Activated T-cell treated with anti-CD3 and anti-CD28 coated beads for 24 hours (primary cell): Measurements from ENCODE around the gene KLHDC9.
A peak's percentile ranks its signal among the peaks of the same experiment; 100 is the strongest.
"Not testable (repeated sequence)": the region's sequence is repeated elsewhere in the genome, so short reads cannot be mapped to it uniquely, and the experiment has no call there.

Experiments used
- DNase-seq: peaks from one replicate; pipeline ENCODE4 v3.0.0-alpha.2; 2020; ENCODE audit warnings: low read depth

The KLHDC9 gene

DNA sequence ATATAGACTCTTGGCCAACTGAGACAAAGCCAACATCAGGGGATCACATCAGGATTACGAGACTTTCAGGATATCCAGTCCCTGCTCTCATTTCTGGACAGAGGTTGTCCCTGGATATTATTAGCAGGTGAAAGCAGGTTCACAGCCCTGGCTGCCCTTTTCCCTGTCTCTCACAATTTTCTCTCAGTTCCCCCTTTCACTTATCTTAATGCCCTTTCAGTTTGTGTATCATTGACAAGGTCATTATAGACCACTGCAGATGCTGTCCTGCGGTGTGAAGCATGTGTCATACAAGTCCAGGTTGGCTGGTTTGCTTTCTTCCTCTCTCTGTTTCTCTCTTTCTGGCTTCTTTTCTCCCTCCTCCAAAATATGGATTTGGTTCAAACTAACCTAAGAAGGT lies 2.1 kb upstream of the KLHDC9 start:
- DNase-seq, result no peak

DNA sequence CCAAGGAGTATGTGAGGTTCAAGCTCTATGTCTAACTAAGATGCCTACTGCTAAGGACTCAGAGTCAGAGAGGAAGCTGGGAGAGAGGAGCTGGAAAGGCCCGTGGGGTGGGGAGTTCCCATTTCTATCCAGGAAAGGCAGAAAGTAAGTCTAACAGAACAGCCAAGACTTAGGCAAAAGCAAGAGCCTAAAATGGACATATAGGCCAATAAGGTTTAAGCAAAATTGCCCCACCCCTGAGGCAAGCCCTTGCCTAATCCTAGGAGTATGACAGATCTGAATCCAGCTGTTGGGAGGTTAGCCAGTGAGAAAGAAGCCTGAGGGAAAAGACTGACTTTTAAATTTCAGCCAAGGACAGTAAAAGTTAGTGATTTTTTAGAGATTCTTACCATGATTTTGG lies 1.6 kb upstream of the KLHDC9 start:
- no peak for DNase-seq

DNA sequence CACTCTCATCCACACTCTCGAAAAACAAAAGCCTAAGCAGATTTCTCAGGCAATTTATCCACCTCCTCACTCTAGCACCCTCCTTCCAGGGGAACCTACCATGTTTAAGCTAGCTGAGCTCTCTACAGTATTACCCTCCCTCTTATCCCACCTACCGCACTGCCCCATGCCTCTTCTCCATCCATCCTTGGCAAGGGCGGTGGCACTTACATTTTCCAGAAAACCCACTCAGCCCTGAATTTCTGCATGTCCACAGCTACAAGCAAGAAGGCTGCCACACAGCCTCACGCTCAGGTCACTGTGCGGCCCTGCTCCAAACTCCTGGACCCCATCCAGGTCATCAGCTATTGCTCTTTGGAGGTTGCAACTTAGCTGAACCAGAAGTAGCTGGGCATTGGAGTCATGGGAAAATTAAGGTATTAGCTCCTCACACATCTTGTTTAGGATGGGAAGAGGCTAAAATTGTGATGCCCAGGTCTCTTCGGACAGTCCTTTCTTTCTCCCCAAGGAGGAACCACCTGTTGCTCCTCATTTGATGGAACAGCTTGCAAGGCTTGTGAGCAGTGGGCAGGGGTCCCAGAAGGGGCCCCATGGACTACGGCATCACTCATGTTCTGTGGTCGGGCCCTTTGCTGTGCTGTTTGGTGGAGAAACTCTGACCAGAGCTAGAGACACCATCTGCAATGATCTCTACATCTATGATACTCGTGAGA lies 1.1 kb downstream of the KLHDC9 start:
- no peak for DNase-seq

DNA sequence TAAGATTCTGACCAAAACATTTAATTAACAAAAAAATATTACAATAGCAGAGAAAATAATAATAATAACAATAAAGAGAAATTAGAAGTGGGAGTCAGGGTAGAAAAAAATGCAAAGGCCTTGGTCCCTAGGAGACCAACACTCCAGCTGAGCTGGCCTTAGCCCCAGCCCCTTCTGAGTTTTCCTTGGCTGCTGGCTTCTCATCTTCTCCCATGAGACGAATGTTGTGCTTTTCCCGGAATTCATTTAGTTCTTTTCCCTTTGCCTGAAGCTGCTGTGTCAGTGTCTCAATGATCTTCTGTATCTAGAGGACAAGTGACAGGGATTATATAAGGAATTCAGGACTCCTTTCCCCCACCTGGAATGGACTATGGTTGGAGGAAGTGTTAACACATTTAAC lies 2.4 kb downstream of the KLHDC9 start:
- DNase-seq, result no peak

DNA sequence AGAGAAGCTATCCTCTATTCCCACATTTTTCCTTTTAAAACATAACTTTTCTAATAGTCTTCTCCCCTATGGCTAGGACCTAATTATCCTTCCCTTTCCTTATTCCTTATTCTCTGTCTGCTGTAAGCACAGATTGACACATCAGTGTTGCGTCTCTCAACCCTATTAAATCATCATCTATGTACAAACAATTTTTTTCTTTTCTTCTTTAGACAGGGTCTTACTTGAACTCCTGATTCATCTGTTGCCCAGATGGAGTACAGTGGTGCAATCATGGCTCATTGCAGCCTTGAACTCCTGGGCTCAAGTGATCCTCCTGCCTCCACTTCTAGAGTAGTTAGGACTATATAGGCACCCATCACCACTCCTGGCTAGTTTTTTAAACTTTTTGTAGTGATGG lies 8.3 kb downstream of the KLHDC9 start:
- DNase-seq, result no peak

DNA sequence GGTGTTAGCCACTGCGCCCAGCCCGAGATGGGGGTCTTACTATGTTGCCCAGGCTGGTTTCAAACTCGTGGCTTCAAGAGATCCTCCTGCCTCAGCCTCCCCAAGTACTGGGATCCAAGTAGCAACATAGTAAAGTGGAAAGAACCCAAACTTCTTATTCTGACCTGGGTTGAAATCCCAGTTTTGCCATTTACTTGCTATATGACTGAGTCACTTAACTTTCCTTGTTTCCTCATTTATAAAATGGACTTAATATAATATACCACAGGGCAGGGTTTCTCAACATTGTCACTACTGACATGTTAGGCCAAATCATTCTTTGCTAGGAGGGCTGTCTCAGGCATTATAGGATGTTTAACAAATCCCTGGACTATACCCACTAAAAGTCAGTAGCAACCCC lies 13.0 kb downstream of the KLHDC9 start:
- DNase-seq, result no peak

DNA sequence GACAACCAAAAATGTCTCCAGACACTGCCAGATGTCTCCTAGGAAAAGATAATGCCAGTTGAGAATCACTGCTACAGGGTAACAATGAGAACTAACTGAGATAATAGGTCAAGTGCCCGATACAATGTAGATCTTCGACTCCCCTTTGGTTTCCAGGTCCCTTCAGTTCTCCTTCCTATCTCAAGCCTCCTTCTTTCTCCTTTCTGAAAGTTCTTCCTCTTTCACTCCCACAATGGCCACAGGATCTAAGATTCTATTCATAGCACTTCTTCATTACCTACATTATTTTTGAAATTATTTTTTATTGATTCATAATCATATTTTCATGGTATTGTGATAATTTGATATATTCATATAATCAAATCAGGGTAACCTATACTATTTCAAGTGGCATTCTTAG lies 13.4 kb downstream of the KLHDC9 start:
- no peak for DNase-seq

DNA sequence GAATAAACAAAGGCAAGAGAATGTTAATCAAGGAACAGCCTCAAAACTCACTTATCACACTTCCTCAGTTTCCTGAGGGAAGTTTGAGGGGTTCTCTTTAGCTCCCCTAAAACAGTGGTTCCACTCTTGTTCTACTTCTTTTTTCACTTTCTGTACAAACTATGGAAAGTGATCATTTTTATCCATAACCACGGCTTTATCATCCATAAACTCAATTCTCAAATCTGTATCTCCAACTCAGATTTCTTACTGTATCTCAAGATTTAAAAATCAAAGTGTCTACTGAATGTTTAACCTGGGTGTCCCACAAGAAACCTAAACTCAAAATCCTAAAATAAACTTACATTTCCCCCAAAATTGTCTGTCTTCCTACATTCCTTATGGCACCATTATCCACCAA lies 15.8 kb downstream of the KLHDC9 start:
- no peak for DNase-seq

DNA sequence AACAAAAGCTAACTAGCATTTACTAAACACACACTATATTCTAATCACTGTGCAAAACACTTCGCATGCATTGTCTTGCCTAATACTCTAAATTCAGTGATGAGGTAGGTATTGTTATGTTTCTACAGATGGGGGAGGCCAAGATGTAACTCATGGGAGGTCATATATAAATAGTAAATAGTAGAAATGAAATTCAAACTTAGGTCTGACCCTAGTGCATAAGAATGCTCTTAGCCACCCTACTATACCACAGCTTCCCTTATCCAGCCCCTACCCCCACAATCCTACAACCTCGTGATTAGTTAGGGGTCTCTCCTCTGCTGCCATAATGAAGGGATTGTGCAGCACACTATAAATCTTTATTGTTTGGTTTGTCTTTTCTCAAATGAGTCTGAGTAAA lies 16.4 kb downstream of the KLHDC9 start:
- DNase-seq, result no peak

DNA sequence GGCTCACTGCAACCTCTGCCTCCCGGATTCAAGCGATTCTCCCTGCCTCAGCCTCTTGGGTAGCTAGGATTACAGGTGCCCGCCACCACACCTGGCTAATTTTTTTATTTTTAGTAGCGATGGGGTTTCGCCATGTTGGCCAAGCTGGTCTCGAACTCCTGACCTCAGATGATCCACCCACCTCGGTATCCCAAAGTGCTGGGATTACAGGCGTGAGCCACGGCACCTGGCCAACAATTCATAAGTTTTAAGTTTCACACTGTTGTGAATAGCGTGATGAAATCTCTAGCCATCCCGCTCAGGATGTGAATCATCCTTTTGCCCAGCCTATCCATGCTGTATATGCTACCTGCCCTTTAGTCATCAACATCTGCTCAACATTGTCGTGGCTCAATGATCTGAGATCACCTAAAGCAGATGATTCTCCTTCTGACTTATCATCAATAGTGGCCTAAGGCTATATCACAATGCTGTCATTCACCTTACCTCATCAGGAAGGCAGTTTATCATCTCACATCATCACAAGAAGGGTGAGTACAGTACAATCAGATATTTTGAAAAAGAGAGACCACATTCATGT lies 17.1 kb downstream of the KLHDC9 start:
- no peak for DNase-seq

DNA sequence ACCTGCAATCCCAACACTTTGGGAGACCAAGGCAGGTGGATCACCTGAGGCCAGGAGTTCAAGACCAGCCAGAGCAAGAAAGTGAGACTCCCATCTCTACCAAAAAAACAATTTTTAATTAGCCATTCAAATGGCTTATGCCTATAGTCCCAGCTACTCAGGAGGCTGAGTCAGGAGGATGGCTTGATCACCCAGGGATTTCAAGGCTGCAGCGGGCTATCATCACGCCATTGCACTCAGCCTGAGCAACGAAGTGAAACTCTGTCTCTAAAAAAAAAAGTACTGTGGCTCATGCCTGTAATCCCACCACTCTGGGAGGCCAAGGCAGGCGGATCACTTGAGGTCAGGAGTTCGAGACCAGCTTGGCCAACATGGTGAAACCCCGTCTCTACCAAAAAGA lies 17.8 kb downstream of the KLHDC9 start:
- DNase-seq, result not testable (repeated sequence)

DNA sequence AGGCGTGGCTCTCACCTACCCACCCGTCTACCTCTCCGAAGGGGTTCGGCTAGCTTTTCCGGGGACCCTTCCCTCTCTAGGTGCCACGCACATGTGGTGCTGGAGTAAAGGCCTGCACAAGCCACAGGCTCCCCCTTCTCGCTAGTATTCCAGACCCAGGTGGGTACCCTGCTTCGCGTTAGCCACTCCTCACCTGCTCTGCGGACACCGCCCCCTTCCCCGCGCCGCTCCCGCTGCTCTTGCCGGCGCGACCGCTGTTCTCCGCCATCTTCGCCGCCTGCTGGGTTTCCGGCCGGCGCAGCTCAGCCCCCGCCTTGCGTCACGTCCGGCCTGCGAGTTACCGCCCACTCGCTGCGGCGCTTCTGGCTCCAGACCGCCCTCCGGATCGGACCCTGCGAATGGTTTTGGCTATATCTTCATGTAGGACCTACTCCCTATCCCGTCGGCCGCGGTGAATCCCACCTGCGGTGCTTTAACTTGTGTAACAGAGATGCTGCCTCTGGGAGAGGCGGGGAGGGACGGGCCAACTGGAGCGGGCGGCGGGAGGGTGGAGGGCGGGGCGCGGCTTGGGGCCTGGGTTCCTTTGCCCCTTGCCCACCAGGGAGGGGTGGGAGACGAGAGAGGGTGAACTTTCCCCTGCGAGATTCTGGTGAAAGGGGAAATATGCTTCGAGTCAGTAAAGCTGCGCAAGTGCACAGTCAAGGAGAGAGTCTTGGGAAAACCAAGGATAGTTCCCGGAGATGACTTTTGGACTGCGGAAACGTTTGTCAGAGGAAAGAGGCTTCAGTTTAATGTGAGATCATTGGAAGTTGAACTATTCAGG lies 19.8 kb downstream of the KLHDC9 start, which contains the start of the genes NIT1 and PFDN2:
Gene NIT1, plus strand, starts transcription at position 347 of the 823 bp plus-strand sequence. Its CDS starts 72 bp downstream, at position 419.
Gene PFDN2, minus strand, starts transcription at position 279 of the 823 bp plus-strand sequence. Its CDS starts 11 bp downstream, at position 268.
- DNase-seq, result peak; percentile 75

DNA sequence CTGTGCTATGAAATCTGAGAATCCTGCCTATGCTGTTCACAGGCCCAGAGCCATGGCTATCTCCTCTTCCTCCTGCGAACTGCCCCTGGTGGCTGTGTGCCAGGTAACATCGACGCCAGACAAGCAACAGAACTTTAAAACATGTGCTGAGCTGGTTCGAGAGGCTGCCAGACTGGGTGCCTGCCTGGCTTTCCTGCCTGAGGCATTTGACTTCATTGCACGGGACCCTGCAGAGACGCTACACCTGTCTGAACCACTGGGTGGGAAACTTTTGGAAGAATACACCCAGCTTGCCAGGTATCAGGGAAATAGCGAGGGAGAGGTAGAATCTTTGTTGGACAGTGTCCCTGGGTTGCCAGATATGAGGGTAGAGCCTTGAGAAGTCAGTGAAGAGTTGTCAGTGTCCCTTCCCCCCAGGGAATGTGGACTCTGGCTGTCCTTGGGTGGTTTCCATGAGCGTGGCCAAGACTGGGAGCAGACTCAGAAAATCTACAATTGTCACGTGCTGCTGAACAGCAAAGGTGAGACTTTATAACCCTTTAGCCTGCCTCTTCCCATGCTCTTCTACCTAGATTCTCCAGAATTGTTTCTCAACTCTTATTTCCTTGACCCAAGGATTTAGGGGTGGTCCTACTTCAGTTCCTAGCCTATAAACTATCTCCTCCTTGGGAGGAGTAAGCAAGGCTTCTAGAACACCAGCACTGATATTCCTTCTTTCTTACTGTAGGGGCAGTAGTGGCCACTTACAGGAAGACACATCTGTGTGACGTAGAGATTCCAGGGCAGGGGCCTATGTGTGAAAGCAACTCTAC lies 21.1 kb downstream of the KLHDC9 start:
- peak; percentile 60 for DNase-seq

DNA sequence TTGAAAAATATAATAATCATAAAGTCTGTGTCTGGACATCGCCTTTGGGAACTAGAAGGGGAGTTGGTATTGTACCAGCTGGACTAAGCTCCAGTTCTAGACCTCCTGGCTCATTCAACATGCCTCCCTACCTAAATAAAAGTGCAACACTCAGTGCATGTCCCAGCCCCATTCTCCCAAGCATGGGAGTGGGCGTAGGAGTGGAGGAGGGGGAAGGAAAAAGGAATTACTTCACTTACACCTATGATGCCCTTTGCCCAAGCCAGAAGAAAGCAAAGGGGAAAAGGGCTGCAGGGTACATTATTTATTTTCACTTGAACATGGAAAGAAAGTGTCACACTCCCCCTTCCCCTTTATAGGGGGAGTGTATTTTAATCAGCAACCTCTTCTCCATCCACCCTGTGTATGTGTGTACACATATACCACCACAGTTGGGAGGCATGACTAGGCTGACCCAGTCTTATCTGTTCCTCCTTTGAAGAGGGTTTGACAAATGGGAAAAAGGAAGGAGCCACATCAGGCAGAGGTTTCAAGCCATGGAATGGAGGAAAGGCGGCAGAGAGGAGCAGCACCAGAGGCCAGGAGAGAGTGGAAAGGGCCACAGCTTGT lies 23.0 kb downstream of the KLHDC9 start:
- DNase-seq, result no peak

DNA sequence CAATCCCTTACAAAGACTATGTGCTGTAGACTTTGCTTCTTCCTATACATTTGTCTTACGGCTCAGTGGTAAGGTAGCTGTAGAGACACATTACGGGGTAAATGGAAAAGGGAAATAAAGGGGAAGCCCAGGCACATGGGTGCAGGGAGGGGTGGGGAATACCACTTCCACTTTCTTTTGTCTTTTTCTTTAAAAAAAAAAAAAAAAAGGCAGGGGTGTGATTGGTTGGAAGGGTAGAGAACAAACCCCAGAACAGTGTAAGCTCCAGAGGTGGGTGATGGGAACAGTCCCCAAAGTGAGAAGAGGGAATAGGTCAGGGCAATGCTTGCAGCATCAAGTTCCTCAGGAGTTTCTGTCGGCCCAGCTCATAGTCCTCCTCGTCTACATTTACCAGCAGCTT lies 23.7 kb downstream of the KLHDC9 start:
- no peak for DNase-seq

DNA sequence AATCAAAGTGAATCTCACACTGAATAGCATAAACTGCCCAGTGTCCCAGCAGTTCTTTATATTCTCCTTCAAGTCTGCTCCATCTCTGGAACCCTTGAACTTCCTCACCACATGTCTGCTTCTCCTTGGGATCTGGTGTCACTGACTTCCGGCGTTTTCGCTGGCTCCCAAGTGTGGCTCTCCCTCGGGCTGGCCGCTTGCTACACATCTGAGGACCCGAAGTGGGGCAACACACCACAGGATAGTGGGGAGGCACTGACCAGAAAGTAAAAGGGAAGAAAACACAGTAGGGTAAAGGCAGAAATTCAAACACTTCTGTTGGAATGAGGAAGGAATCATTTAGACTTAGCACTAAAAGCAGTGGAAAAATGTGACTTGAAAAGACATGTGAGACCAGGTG lies 24.8 kb downstream of the KLHDC9 start:
- no peak for DNase-seq

DNA sequence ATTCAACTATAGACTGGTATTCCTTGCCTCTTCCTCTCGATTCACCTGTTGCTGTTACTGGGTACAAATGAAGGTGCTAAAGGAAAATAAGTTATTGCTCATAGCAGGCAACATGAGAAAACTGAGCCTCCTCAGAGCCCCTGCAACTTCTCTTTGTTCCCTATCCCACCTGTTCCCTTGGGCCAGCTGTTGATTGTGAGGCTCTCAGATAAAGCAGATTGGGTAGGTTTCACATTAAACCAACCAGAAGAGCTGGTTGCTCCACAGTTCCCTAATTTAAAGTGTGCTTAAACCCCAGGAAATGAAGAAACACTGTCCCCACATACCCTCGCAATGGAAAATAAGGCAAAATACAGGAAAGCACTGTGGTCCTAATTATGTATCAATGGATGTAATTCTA lies 29.5 kb downstream of the KLHDC9 start:
- no peak for DNase-seq

DNA sequence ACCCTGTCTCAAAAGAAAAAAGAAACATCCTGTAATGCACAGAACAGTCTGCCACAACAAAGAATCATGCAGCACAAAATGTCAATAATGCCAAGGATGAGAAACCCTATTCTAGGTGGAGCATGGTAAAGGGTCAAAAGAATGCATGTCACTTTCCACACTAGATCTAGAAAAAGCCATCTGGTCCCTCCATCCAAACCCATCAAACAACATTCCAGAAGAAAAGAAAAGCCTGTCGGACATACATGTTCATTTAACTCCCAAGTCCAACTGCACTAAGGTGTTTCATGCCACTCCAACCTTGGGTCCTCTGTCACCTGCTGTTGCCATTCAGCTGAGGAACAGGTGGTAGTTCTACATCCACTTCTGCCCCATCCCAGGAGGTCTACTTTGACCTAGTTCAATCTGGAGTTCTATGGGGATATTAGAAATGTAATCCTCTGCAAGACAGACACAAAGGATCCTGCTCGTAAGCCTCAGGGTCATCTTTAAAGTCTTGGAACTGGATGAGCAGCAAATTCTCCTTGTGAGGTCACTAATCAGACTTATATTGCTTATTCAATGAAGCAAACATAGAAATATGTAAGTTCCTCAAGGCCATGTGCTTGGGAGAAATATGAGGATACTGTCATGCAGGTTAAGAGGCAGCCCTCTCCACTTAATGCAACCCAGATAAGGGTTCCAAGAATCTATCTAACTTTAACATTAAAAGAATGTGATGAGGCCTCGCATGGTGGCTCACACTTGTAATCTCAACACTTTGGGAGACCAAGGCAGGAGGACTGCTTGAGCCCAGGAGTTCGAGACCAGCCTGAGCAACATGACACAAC lies 30.6 kb downstream of the KLHDC9 start:
- DNase-seq, result no peak

DNA sequence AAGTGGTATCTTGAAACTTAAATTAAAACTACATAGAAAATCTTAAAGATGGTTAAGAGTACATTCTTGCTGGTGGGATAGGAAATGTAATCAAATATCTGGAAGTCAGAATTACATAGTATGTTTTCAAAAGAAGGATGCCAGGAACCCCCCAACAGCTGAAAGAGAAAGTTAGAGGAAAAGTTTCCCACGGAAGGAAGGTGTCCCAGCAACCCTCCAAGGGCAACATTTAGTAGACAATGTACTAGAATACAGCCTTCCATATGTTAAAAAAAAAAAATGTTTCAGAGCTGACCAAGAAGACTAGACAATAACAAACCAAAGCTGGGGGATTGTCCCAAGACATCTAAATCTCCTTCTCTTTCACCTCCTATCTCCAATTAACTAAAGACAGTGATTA lies 32.1 kb downstream of the KLHDC9 start:
- no peak for DNase-seq

DNA sequence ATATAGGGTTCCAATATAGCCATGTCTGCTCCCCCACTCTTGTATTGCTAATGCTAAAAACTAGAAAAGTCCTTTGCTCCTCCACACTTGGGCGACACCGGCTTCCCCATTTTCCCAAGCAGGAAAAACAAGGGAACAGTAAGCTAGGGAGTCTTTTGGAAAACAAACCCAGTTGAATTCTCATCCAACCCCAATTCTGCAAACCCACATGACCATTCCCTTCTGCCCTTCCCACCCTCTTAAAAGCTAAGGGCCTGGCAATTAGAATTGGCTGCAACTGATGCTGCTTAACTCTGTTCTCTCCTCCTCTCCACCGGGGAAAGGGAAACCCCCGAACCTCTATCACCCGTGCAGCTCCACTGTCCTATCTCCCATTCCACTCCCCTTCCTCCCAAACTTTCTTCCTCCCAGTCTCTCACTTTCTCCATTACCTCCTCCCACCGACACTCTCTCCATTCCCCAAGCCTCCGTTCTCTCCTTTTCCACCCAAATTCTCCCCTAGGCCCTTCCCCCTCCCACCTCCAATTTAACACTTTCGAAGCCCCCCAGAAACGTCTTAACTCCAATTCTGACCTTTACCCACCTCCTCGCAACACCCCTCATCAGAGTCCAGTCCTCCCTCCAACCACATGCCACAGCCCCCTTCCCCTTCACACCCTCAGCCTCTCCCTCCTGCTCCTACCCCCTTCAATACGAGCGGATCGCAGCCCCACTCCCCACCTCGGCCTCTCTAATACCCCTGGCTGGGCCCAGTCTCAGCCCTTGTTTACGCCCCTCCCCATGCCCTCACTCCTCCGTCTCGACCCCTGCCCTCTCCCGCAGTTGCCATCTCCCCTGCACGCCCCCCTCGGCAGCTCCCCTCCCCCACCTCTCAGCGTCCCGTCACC lies 33.6 kb downstream of the KLHDC9 start:
- no peak for DNase-seq
